ENCODE data around the gene OR51B4.

Gene OR51B4

GRCh38 chr11:5279471-5280090, 22.2 kb downstream of the OR51B4 start:
- no peak overlapping the region for H3K27ac ChIP-seq (ENCODE audit: low read depth, low read length)
- H3K79me2 ChIP-seq (ENCODE audit: insufficient read depth, low read length), result no peaks in the 10 kb centered on the region
- no peak overlapping the region for H2AFZ ChIP-seq (ENCODE audit: low read depth, low read length, severe bottlenecking)
- H3K27me3 ChIP-seq (ENCODE audit: low read length), result no peaks in the 10 kb centered on the region
- no peaks in the 10 kb centered on the region for H3K9me3 ChIP-seq (ENCODE audit: insufficient read depth, low read length)
- TF ChIP-seq EZH2phosphoT487 (conservative IDR thresholded peaks at IDR 0.05; ENCODE audit: low read length), result no peak
- TF ChIP-seq CTCF (IDR thresholded peaks at IDR 0.05; ENCODE audit: insufficient read depth, low read length, poor library complexity, severe bottlenecking), result no peak
- no peaks in the 10 kb centered on the region; the same call in 1 of the 2 replicates for H3K9me2 ChIP-seq (replicated peaks; ENCODE audit: insufficient read depth, low read length)
- H3K4me2 ChIP-seq (ENCODE audit: low read depth, low read length, poor library complexity, severe bottlenecking), result no peak overlapping the region
- no peak overlapping the region for H3K4me3 ChIP-seq (ENCODE audit: insufficient read depth, low read length, poor library complexity, severe bottlenecking)
- no peaks in the 10 kb centered on the region for H3K36me3 ChIP-seq (ENCODE audit: low read length)
- no peaks in the 10 kb centered on the region for H3F3A ChIP-seq (ENCODE audit: insufficient read depth)
- H4K20me1 ChIP-seq (ENCODE audit: low read depth, low read length), result no peaks in the 10 kb centered on the region
- H3K9ac ChIP-seq (ENCODE audit: low read length), result no peak overlapping the region

- no peaks in the 10 kb centered on the region; the same call in 1 of the 2 replicates for H3K9me2 ChIP-seq (replicated peaks; ENCODE audit: insufficient read depth, low read length)
- no peaks in the 10 kb centered on the region for H4K20me1 ChIP-seq (ENCODE audit: low read depth, low read length)
- H3K4me3 ChIP-seq (ENCODE audit: insufficient read depth, low read length, poor library complexity, severe bottlenecking), result no peak overlapping the region
- H3K27ac ChIP-seq (ENCODE audit: low read depth, low read length), result no peak overlapping the region
- H3K9me3 ChIP-seq (ENCODE audit: insufficient read depth, low read length), result no peaks in the 10 kb centered on the region
- H3K79me2 ChIP-seq (ENCODE audit: insufficient read depth, low read length), result no peaks in the 10 kb centered on the region
- H2AFZ ChIP-seq (ENCODE audit: low read depth, low read length, severe bottlenecking), result no peak overlapping the region
- no peak overlapping the region for H3K4me2 ChIP-seq (ENCODE audit: low read depth, low read length, poor library complexity, severe bottlenecking)
- TF ChIP-seq EZH2phosphoT487 (conservative IDR thresholded peaks at IDR 0.05; ENCODE audit: low read length), result no peak
- TF ChIP-seq CTCF (IDR thresholded peaks at IDR 0.05; ENCODE audit: insufficient read depth, low read length, poor library complexity, severe bottlenecking), result no peak
- H3K36me3 ChIP-seq (ENCODE audit: low read length), result no peaks in the 10 kb centered on the region
- no peaks in the 10 kb centered on the region for H3K27me3 ChIP-seq (ENCODE audit: low read length)
- no peaks in the 10 kb centered on the region for H3F3A ChIP-seq (ENCODE audit: insufficient read depth)
- H3K9ac ChIP-seq (ENCODE audit: low read length), result no peak overlapping the region
Observed at GRCh38 chr11:5277807-5278382, 23.9 kb downstream of the OR51B4 start.

GRCh38 chr11:5276697-5277096, 25.0 kb downstream of the OR51B4 start:
- H3K4me3 ChIP-seq (ENCODE audit: insufficient read depth, low read length, poor library complexity, severe bottlenecking), result no peak overlapping the region
- no peak overlapping the region for H3K4me2 ChIP-seq (ENCODE audit: low read depth, low read length, poor library complexity, severe bottlenecking)
- no peak overlapping the region for H3K9ac ChIP-seq (ENCODE audit: low read length)
- H3K9me2 ChIP-seq (replicated peaks; ENCODE audit: insufficient read depth, low read length), result no peaks in the 10 kb centered on the region; the same call in 1 of the 2 replicates
- no peak overlapping the region for H3K27ac ChIP-seq (ENCODE audit: low read depth, low read length)
- H4K20me1 ChIP-seq (ENCODE audit: low read depth, low read length), result no peaks in the 10 kb centered on the region
- TF ChIP-seq CTCF (IDR thresholded peaks at IDR 0.05; ENCODE audit: insufficient read depth, low read length, poor library complexity, severe bottlenecking) (no peak), EZH2phosphoT487 (conservative IDR thresholded peaks at IDR 0.05; ENCODE audit: low read length) (no peak)
- no peaks in the 10 kb centered on the region for H3K9me3 ChIP-seq (ENCODE audit: insufficient read depth, low read length)
- no peaks in the 10 kb centered on the region for H3K27me3 ChIP-seq (ENCODE audit: low read length)
- no peaks in the 10 kb centered on the region for H3F3A ChIP-seq (ENCODE audit: insufficient read depth)
- H3K79me2 ChIP-seq (ENCODE audit: insufficient read depth, low read length), result no peaks in the 10 kb centered on the region
- H3K36me3 ChIP-seq (ENCODE audit: low read length), result no peaks in the 10 kb centered on the region
- no peak overlapping the region for H2AFZ ChIP-seq (ENCODE audit: low read depth, low read length, severe bottlenecking)
